Spleen (tissue), 7 donors: Measurements from ENCODE around the gene EBF4.

Experiments
- CTCF ChIP-seq, 11 experiments: fragments of 200-600 bp in 7 of 11; fragments of 450-650 bp in 4 of 11; sonication (generic) in 4 of 11; IDR thresholded peaks in 8 of 11; conservative IDR thresholded peaks in 3 of 11; 1 replicate in 7 of 11; 2 replicates in 4 of 11; pipeline versions ENCODE4 v1.4.0 to v1.8.0; 2016 to 2021; ENCODE audit warnings: antibody characterized with exemption in 11 of 11, inconsistent platforms in 4 of 11, mild to moderate bottlenecking in 1 of 11
- POLR2AphosphoS5 ChIP-seq, 3 donors: sonication (generic); formaldehyde crosslinking; IDR thresholded peaks; one replicate each; pipeline ENCODE4 v1.5.1; 2017; ENCODE audit warnings: antibody characterized with exemption in 3 of 3
- donor health status: DM: no; HTN: no; CAD: no; lungs with moderate emphysema.
- donor health status: DM: no; HTN: no; CAD: no.
- donor health status: DM: no; HTN: no; CAD: no.

DNA sequence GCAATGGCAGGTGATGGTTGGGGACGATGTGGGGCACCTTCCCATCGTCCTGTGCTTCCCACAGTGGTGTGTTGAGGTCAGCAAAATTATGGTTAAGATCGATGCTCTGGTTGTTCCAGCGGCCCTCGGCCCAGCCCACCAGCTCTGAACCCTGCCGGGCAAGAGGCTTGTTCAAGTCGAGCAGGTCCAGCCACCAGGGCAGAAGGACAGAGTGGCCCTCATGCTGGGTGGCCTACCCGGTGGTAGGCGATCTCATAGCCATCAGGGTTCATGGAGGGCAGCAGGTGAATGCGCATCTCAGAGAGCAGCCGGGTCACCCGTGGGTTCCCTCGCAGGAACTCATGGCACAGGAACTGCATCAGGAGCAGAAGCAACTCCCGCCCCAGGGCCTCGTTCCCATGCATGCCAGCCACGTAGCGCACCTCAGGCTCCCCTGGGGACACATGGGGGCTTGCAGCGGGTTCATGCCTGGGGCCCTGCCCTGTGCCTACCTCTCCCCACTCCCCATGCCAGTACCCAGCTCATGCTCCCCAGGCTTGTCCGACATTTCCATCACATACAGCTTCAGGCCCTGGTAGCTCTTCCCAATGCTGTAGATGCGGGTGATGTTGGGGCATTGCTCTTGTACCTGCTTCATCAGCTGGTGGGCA, 103.6 kb downstream of the EBF4 start:
- TF ChIP-seq CTCF (IDR thresholded peaks at IDR 0.05 in 8 of 11, conservative IDR thresholded peaks at IDR 0.05 in 3 of 11), result no peak
- no peak for TF ChIP-seq POLR2AphosphoS5 (IDR thresholded peaks at IDR 0.05)
